ENCODE results near the gene CNNM4.

Gene CNNM4

GRCh38 chr2:96823198-96823597 is 62.5 kb downstream of the CNNM4 start:
- no peak overlapping the region for H3K4me3 ChIP-seq (ENCODE audit: control insufficient read depth, low read depth, low read length)
- TF ChIP-seq CTCF (IDR thresholded peaks at IDR 0.05; ENCODE audit: control insufficient read depth, insufficient read depth, low read depth, low read length, missing control alignments): no peak
- DNase-seq (ENCODE audit: low read depth): no peak

- no peak for TF ChIP-seq CTCF (IDR thresholded peaks at IDR 0.05; ENCODE audit: control insufficient read depth, insufficient read depth, low read depth, low read length, missing control alignments)
- no peak for DNase-seq (ENCODE audit: low read depth)
- no peak overlapping the region for H3K4me3 ChIP-seq (ENCODE audit: control insufficient read depth, low read depth, low read length)
These were observed 63.6 kb downstream of the CNNM4 start for GRCh38 chr2:96824079-96824870.

- no peak for TF ChIP-seq CTCF (IDR thresholded peaks at IDR 0.05; ENCODE audit: control insufficient read depth, insufficient read depth, low read depth, low read length, missing control alignments)
- no peak overlapping the region for H3K4me3 ChIP-seq (ENCODE audit: control insufficient read depth, low read depth, low read length)
- DNase-seq (ENCODE audit: low read depth): no peak
These were observed 64.4 kb downstream of the CNNM4 start for GRCh38 chr2:96825057-96825456.

GRCh38 chr2:96826546-96827278 is 66.0 kb downstream of the CNNM4 start:
- no peak for DNase-seq (ENCODE audit: low read depth)
- H3K4me3 ChIP-seq (ENCODE audit: control insufficient read depth, low read depth, low read length): no peak overlapping the region
- no peak for TF ChIP-seq CTCF (IDR thresholded peaks at IDR 0.05; ENCODE audit: control insufficient read depth, insufficient read depth, low read depth, low read length, missing control alignments)

- DNase-seq (ENCODE audit: low read depth): no peak
- no peak overlapping the region for H3K4me3 ChIP-seq (ENCODE audit: control insufficient read depth, low read depth, low read length)
- no peak for TF ChIP-seq CTCF (IDR thresholded peaks at IDR 0.05; ENCODE audit: control insufficient read depth, insufficient read depth, low read depth, low read length, missing control alignments)
These were observed 67.7 kb downstream of the CNNM4 start for GRCh38 chr2:96828436-96828835.

GRCh38 chr2:96828874-96829273 is 68.2 kb downstream of the CNNM4 start:
- H3K4me3 ChIP-seq (ENCODE audit: control insufficient read depth, low read depth, low read length): no peak overlapping the region
- DNase-seq (ENCODE audit: low read depth): no peak
- TF ChIP-seq CTCF (IDR thresholded peaks at IDR 0.05; ENCODE audit: control insufficient read depth, insufficient read depth, low read depth, low read length, missing control alignments): no peak

Measured in AG09309 (cell line).